GM21529 (cell line): Measurements from ENCODE around the gene ARHGAP10.

Experiments
- ATAC-seq: cut with Tn5 transposase; IDR thresholded peaks from one replicate; pipeline ENCODE4 v1.9.1; 2021; ENCODE audit not compliant: unreplicated experiment

The ARHGAP10 gene

GRCh38 chr4:147730333-147730732 is 1.6 kb upstream of the ARHGAP10 start:
- no peak for ATAC-seq

DNA sequence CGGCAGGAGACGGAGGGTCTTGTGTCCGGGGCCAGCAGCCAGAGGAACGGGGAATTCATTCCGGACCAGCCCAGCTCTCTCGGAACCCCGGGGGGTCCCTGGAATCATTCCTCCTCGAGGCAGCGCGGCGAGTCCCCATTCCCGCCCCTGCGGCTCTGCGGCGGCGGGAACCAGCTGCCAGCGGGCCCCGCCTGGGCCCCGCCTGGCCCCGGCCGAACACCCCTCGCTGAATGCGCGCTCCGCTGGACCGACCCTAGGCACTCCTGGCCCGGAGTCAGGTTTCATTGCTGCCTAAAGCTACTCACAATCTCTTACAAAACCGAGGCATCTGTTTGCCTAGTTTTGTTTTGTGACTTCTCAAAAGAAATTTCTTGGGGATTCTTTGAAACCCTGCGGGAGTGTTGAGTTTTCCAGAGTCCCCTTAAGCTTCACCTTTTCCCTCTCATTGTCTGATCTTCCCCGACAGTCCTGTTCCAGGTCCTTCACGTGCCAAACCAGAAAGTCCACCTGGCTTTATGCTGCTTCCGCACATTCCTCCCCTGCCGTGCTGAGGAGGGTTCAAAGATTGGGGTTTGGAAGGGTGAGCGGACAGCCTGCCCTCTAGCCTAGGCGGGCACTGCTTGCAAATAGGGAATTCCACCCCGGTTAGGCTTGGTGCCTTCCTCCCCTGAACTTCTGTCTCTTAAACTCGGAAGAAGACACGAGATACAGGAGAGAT is 789 bp downstream of the ARHGAP10 start:
- ATAC-seq: peak; percentile 33

GRCh38 chr4:147733716-147734344 is 1.9 kb downstream of the ARHGAP10 start:
- no peak for ATAC-seq

DNA sequence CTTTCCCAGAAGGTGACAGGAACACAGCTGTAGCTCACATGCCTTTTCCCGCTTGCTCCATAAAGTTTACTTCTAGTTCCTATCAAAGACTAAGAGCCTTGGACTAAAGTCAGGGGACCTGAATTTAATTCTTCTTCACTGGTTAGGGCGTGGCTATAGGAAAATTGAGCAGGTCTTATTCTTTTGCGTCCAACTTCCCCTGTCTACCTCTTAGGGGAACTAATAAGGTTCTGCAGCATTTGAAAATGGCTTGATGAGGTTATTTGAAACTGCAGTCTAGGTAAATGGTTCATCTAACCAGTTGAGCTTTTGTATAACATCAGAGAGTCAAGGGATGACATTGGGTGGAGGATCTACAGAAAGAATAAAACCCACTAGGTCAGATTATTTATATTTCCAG is 2.6 kb downstream of the ARHGAP10 start:
- no peak for ATAC-seq

- ATAC-seq: peak; percentile 20
Observed at GRCh38 chr4:147735413-147736301, 3.8 kb downstream of the ARHGAP10 start.

DNA sequence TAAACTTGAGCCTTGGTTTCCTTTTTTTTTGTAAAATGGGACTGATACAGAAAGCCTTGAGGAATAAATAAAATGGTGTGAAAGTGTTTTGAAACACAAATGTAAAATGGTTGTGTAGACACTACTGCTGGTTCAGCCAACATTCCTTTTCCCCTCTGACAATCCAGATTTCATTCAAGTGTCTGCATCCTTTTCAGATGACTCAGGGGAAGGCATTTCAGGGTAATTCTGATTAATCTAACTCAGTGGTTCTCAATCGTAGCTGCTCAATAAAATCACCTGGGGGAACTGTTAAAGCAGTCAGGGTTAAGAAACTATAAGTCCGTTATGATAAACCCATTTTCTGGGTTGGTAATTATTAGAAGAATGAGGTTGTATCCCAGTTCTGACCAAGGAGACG is 4.6 kb downstream of the ARHGAP10 start:
- no peak for ATAC-seq

- no peak for ATAC-seq
Observed at GRCh38 chr4:147737623-147738022, 5.7 kb downstream of the ARHGAP10 start.

- ATAC-seq: no peak
Observed at GRCh38 chr4:147739239-147739823, 7.4 kb downstream of the ARHGAP10 start.

DNA sequence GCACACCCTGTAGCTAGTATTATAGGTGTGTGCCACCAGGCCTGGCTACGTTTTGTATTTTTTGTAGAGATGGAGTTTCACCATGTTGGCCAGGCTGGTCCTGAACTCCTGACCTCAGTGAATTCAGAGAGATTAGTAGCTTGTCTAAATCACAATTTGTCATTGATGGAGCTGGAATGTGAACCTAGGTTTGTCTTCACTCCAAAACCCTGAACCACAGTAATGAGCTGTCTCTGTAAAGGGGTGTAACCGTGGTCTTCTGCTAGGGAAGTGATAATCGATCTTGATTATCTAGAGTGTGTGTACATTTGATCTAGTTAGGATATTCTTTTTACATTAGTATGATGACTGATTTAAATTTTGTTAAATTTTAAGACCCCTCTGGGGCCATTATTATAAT is 8.3 kb downstream of the ARHGAP10 start:
- no peak for ATAC-seq

DNA sequence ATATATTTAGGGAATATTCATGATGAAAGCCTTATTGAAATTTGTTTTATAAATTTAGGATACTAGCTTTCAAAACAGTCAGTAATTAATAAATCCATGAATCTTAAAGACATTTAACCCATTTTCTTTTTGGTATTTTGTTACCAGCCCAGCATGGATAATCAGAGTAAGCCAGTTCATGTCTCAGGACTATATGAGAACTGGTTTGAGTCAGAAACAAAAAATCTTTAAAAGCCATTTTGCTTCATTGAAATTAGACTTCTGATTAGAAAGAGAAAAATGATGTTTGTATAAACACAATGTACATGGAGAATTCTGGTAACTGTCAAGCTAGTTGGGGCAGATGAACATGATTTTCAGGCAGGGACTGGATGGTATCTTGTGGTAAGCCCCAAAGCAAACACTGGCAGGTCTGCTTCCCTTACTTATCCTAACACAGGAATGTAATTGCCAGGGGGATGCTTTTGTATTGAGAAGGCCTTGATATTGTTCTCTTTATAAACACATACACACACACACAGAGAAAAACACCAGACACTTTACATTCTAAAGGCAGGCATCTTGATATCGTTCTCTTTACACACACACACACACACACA is 9.4 kb downstream of the ARHGAP10 start:
- ATAC-seq: no peak

- ATAC-seq: no peak
Observed at GRCh38 chr4:147747787-147748454, 16.0 kb downstream of the ARHGAP10 start.

GRCh38 chr4:147749811-147750321 is 18.0 kb downstream of the ARHGAP10 start:
- ATAC-seq: peak; percentile 93

DNA sequence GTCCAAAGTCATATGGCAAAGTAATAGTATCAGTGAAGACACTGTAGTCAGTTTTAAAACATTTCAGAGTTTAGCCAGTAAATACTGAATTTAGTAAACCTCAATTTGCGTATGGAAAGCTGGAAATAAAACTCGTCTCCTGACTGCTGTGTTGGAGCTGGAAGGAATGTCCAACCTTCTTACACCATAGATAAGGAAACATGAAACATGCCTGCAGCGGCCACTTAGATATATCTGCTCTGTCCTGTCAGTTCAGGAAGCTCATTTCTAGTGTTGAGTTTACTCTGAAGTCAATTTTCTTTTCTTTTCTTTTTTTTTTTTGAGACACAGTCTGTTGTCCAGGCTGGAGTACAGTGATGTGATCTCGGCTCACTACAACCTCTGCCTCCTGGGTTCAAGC is 21.2 kb downstream of the ARHGAP10 start:
- no peak for ATAC-seq

DNA sequence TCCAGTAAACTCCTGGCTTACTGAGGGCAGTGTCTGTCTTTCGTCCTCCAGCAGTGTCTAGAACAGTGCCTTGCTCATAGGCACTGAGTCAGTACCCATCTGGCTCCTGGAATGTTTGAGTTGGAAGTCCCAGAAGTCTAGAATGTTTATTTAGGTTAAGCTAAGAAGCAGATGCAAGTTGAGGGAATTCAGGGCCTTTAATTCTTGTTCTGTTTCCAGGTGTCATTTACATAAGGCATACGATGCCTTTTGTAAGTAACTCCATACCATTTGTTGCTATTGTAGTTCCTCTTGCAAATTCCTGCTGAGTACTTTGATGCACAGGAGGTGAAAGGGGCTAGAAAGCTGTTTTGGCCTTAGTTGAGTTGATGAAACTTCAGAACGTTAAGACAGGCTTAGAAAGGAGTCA is 22.2 kb downstream of the ARHGAP10 start:
- no peak for ATAC-seq

DNA sequence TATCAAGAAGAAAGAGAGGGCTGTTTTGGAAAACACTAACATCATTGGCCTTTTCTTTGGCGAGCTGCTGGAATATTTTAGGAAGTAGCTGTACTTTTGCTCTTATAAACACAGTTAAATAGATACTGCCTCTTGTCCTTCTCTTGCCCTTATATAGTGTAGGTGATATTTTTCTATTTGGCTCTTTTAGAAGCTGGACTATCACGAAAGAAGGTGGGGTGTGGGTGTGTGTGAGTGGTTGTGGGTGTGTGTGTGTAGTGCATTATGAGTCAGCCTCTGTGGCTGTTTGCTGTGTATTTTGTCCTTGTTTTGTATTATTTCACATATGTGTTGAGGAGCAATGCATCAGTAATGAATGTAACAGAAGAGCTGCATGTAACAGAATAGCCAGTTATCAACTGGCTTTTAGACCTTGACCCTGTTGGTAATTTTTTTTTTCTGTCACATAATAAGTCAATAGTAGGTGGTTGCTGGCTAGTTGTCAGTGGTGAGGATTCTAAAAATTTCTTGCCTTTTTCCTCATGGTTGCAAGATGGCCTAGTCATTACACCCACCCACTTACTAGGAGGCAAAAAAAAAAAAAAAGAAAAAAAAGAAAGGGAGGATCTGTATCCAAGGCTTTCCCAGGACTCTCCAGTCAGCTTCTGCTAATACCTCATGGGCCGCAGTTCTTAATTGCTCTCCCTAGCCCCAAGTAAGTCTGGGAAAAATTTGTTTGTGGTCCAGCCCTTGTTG is 23.8 kb downstream of the ARHGAP10 start:
- no peak for ATAC-seq

DNA sequence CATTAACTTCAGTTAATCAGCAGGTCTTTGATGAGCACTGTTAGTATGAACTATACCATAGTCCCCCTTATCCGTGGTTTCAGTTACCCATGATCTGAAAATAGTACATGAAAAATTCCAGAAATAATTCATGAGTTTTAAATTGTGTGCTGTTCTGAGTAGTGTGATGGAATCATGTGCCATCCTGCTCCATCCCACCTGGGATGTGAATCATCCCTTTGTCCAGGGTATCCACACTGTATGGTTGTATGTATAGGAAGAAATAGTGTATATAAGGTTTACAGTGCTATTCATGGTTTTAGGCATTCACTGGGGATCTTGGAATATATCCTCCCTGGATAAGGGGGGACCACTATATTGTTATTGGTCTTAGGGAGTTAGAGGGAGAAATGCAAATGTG is 24.5 kb downstream of the ARHGAP10 start:
- ATAC-seq: no peak

DNA sequence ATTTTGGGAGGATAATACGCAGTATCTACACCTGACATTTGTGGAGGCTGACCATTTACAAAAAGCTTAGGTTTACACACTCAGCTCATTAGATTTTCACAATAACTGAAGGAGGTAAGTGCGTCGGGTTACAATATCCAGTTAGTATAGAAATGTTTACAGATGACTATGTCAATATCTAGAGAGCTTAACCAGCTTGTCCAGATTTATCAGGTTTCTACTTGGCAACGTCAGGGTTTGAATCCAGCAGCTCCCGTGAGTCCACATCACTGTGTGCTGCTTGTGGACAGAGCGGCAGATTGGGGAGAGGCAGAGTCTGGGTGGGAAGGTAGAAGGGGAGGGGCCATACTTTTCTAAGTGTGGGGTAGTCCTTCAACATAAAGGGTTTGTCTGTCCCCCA is 28.3 kb downstream of the ARHGAP10 start:
- no peak for ATAC-seq

DNA sequence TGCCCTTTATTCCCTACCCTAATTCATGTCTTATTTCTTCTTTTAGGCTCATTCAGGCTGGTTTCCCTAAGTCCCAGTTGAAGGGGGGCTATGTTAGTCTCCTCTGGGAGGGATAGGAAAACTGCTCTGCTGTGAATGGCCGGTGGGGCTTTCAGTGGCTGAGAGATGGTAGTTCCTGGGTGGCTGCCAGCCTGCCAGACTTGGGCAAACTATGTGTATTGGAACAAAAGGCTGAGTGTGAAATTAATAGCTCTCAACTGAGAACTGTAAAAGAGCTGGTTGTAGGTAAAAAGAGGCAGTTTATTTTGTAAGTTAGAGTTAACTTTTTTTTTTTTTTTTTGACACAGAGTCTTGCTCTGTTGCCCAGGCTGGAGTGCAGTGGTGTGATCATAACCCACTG is 28.8 kb downstream of the ARHGAP10 start:
- ATAC-seq: peak; percentile 25

DNA sequence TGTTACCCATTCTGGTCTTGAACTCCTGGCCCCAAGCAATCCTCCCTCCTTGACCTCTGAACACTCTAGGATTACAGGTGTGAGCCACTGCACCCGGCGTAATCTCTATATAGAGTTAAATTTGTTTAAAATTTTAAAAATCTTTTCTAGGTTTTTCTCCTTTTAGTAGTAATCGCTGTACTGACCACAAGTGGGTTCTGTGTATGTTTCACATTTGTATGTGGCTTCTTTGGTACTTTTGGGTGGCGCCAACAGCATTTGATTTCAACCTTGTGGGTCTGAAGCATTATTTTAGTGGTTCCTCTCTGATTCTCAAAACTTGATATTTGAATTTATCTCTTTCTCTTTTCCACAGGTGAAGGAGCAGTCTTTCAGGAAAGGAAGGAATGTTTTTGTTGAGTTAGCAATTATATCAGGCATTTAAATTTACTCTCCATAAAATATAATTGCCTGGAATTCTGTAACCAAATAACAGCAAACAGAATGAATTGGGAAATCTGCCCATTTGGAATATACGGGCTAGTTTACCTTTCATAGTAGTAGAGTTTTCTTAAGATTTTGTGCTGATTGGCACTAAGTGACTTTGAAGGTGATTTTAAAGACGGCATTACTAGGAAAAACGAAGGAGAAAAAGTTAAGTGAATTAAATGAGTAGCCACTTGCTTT is 29.5 kb downstream of the ARHGAP10 start:
- ATAC-seq: peak; percentile 48
